ENCODE data around the gene SCN4B.

Gene SCN4B

GRCh38 chr11:118170882-118171268 is 18.3 kb upstream of the SCN4B start:
- no peak overlapping the region for H3K4me3 ChIP-seq (ENCODE audit: low read length)
- TF ChIP-seq, protein P1, sequence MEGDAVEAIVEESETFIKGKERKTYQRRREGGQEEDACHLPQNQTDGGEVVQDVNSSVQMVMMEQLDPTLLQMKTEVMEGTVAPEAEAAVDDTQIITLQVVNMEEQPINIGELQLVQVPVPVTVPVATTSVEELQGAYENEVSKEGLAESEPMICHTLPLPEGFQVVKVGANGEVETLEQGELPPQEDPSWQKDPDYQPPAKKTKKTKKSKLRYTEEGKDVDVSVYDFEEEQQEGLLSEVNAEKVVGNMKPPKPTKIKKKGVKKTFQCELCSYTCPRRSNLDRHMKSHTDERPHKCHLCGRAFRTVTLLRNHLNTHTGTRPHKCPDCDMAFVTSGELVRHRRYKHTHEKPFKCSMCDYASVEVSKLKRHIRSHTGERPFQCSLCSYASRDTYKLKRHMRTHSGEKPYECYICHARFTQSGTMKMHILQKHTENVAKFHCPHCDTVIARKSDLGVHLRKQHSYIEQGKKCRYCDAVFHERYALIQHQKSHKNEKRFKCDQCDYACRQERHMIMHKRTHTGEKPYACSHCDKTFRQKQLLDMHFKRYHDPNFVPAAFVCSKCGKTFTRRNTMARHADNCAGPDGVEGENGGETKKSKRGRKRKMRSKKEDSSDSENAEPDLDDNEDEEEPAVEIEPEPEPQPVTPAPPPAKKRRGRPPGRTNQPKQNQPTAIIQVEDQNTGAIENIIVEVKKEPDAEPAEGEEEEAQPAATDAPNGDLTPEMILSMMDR (conservative IDR thresholded peaks at IDR 0.05; ENCODE audit: low read depth, low read length) = no peak

GRCh38 chr11:118170231-118170630 is 17.6 kb upstream of the SCN4B start:
- no peak for DNase-seq (ENCODE audit: low read depth)
- H3K4me3 ChIP-seq (ENCODE audit: low read length) = no peak overlapping the region
- TF ChIP-seq, protein P1 (conservative IDR thresholded peaks at IDR 0.05; ENCODE audit: low read depth, low read length) = no peak

More at GRCh38 chr11:118170882-118171268, 18.3 kb upstream of the SCN4B start:
- DNase-seq (ENCODE audit: low read depth) = no peak

DNA sequence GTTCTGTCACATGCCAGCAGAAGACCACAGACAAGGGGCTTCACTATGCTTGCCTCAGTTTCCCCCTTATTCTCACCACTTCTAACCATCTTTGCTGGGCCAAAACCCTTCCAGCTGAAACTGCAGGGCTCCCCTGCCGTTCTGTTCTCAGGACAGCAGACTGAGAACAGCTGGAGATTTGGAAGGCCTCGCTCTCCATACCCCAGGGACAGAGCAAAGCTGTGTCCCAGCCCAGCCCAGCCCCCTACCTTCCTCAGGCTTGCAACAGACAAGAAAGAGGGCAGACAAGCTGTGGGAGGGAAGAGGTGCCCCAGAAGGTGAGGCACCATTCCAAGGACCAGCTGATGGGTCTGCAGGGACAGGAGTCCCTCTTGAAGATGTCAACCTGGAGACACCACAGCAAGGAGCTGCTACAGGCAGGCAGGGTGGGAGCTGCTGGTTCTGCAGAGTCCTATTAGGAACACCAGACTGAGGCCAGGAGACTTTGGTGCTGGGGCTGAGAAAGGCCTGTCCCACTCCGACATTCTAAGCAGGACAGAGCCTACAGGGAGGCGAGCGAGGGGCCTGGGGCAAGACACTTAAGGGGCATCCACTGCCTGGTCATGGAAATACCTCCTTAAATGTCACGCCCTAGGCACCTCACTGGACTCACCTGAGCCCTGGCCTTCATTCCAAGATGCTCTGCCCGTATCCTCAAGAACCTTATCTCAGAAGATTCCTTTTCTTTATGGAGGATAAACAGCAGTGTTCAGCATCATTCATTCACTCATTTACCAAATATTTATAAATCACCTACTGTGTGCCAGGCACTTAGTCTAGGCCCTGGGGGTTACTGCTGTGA is 16.9 kb upstream of the SCN4B start:
- TF ChIP-seq, protein P1 (conservative IDR thresholded peaks at IDR 0.05; ENCODE audit: low read depth, low read length) = no peak
- H3K4me3 ChIP-seq (ENCODE audit: low read length) = no peak overlapping the region
- DNase-seq (ENCODE audit: low read depth) = no peak

DNA sequence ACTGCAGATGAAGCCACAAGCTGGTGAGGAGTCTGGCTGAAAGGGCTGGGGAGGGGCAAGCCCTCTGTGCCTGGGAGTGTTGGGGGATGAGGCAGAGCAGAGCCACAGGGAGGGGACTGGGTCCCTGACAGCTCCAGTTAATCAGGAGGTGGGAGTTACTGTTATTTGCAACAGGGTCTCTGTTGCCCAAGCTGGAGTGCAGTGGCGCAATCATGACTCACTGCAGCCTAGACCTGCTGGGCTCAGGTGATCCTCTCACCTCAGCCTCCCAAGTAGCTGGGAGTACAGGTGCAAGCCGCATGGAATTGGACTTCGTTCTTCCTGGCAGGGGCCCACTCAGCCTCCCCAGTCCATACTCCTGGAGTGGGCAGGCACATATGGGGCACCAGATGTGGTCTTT is 16.1 kb upstream of the SCN4B start:
- no peak overlapping the region for H3K4me3 ChIP-seq (ENCODE audit: low read length)
- DNase-seq (ENCODE audit: low read depth) = no peak
- TF ChIP-seq, protein P1 (conservative IDR thresholded peaks at IDR 0.05; ENCODE audit: low read depth, low read length) = no peak

DNA sequence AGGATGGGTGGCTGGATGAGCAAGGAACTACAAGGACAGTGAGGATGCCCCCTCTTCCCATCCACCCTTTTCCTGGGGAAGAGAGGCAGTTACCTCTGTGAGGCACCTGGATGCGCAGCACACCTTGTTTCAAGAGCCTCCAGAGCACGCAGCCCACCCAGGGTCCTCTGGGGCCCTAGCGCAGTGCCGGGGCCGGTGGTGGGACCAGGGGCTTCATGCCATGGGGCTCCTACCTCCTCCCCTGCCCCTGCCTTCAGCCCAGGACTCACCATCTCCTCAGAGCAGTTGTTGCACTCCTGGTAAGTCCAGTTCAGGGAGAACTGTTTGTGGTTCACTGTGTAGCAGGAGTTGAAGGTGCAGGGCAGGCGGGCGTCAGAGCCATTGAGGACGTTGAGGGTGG is 15.7 kb upstream of the SCN4B start:
- TF ChIP-seq, protein P1 (conservative IDR thresholded peaks at IDR 0.05; ENCODE audit: low read depth, low read length) = no peak
- H3K4me3 ChIP-seq (ENCODE audit: low read length) = no peak overlapping the region
- DNase-seq (ENCODE audit: low read depth) = no peak

DNA sequence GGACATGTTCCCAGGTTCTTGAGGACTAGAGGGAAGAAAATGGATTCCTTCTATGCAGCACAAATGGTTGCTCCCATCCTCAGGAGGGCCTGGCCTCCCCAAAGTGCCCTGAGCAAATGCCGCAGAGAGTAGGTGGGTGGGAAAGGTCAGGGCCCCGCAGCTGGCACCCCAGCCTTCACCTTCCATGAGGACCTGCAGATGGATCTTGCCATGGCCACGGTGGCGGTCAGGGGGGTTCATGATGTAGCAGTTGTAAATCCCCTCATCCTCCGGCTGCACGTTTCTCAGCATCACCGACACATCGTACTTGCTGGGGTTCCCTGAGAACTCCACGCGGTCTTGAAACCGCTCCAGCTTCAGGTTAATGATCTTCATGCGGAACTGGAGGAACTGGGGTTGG is 15.3 kb upstream of the SCN4B start:
- TF ChIP-seq, protein P1 (conservative IDR thresholded peaks at IDR 0.05; ENCODE audit: low read depth, low read length) = no peak
- no peak overlapping the region for H3K4me3 ChIP-seq (ENCODE audit: low read length)
- DNase-seq (ENCODE audit: low read depth) = no peak

DNA sequence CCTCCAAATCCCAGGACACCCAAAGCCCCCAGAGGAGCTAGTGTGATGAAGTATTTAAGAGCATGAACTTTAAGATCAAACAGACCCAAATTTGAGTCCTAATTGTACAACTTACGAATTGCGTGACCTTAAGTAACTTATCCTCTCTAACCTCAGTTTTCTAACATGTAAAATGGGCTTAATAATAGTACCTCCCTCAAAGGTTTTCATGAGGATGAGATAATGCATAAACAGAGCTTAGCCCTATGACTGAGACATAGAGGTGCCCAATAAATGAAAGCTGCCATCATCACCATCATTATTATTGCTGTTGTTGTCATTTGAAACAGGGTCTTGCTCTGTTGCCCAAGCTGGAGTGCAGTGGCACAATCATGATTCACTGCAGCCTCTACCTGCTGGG is 14.6 kb upstream of the SCN4B start:
- no peak for DNase-seq (ENCODE audit: low read depth)
- H3K4me3 ChIP-seq (ENCODE audit: low read length) = no peak overlapping the region
- TF ChIP-seq, protein P1 (conservative IDR thresholded peaks at IDR 0.05; ENCODE audit: low read depth, low read length) = no peak
